WTC11 (cell line): ENCODE measurements around the gene IRF2BPL.

Source experiments
- CTCF ChIP-seq: fragments of 200-600 bp; IDR thresholded peaks from 2 replicates; pipeline ENCODE4 v1.8.0; 2022; ENCODE audit warnings: antibody characterized with exemption
- E2F5 ChIP-seq: sonication (generic); formaldehyde crosslinking; IDR thresholded peaks from 2 replicates; pipeline ENCODE4 v1.8.1; 2022; ENCODE audit warnings: mild to moderate bottlenecking, moderate library complexity, missing genetic modification reagents
- MAX ChIP-seq: sonication (generic); formaldehyde crosslinking; IDR thresholded peaks from 2 replicates; pipeline ENCODE4 v1.8.0; 2022; ENCODE audit warnings: mild to moderate bottlenecking, missing genetic modification reagents
- SP1 ChIP-seq: sonication (generic); formaldehyde crosslinking; conservative IDR thresholded peaks from 2 replicates; pipeline ENCODE4 v1.8.1; 2022; ENCODE audit warnings: missing genetic modification reagents
- ZNF138 ChIP-seq: sonication (generic); formaldehyde crosslinking; conservative IDR thresholded peaks from 2 replicates; pipeline ENCODE4 v1.8.1; 2022; ENCODE audit warnings: mild to moderate bottlenecking, moderate library complexity, missing genetic modification reagents
- ZNF219 ChIP-seq: sonication (generic); formaldehyde crosslinking; IDR thresholded peaks from 2 replicates; pipeline ENCODE4 v1.8.0; 2023; ENCODE audit warnings: missing genetic modification reagents, mild to moderate bottlenecking, borderline replicate concordance
- ZNF317 ChIP-seq: sonication (generic); formaldehyde crosslinking; IDR thresholded peaks from 2 replicates; pipeline ENCODE4 v1.8.1; 2023; ENCODE audit warnings: low read depth, mild to moderate bottlenecking, moderate library complexity, missing genetic modification reagents, borderline replicate concordance
- ZNF532 ChIP-seq: fragments of 250-450 bp; sonication (Bioruptor Pico); IDR thresholded peaks from 2 replicates; pipeline ENCODE4 v1.9.0; 2021; ENCODE audit warnings: mild to moderate bottlenecking, borderline replicate concordance

- TF ChIP-seq CTCF (no peak), ZNF532 (CRISPR knock-in tag) (no peak), E2F5 (no peak), ZNF138 (no peak), ZNF219 (no peak), ZNF317 (no peak), MAX (CRISPR knock-in tag) (no peak), SP1 (CRISPR knock-in tag) (no peak)
Observed at GRCh38 chr14:77005559-77005958, 22.9 kb downstream of the IRF2BPL start.
